HUES64 (cell line): Measurements from ENCODE around the gene CD44.
A peak's percentile ranks its signal among the peaks of the same experiment; 100 is the strongest.

Experiments
- H3K27ac ChIP-seq: 2 replicates; pipeline ENCODE4 v1.7.0; 2013; ENCODE audit warnings: low read depth, low read length, inconsistent platforms
- H3K27me3 ChIP-seq: 2 replicates; pipeline ENCODE4 v1.6.1; 2013; ENCODE audit warnings: mild to moderate bottlenecking, low read length; ENCODE audit not compliant: insufficient read depth
- H3K36me3 ChIP-seq: 2 replicates; pipeline ENCODE4 v1.6.1; 2013; ENCODE audit warnings: mild to moderate bottlenecking, low read length; ENCODE audit not compliant: insufficient read depth
- H3K4me1 ChIP-seq: 2 replicates; pipeline ENCODE4 v1.6.1; 2013; ENCODE audit warnings: mild to moderate bottlenecking, low read length, moderate library complexity; ENCODE audit not compliant: insufficient read depth
- H3K4me3 ChIP-seq: 2 replicates; pipeline ENCODE4 v1.5.1; 2013; ENCODE audit warnings: mild to moderate bottlenecking, low read length, moderate library complexity
- H3K9ac ChIP-seq: 2 replicates; pipeline ENCODE4 v1.6.1; 2013; ENCODE audit warnings: mild to moderate bottlenecking, low read depth, low read length
- H3K9me3 ChIP-seq: 2 replicates; pipeline ENCODE4 v1.6.1; 2013; ENCODE audit warnings: low read depth, low read length; ENCODE audit not compliant: insufficient read depth
- WGBS: fragments of 150-250, 120-280 bp; methylation state at CpG from one replicate; pipeline ENCODE4 v1.1.7; 2013; ENCODE audit warnings: missing lambda C conversion rate; 5-methylcytosine and 5-hydroxymethylcytosine counted together

CD44 gene

GRCh38 chr11:35151683-35152280 lies 12.8 kb downstream of the CD44 start:
- no peaks in the 10 kb centered on the region for H3K36me3 ChIP-seq
- H3K27ac ChIP-seq, result peak overlapping the region; percentile 59; the same call in 1 of the 2 replicates
- H3K9ac ChIP-seq, result no peak overlapping the region
- H3K4me1 ChIP-seq, result peaks cover 28% of the 10 kb centered on the region
- WGBS, result 12% methylated on average over 3 of the region's 3 CpGs
- H3K27me3 ChIP-seq, result no peaks in the 10 kb centered on the region
- no peaks in the 10 kb centered on the region for H3K9me3 ChIP-seq
- H3K4me3 ChIP-seq, result no peak overlapping the region

GRCh38 chr11:35152575-35152974 lies 13.6 kb downstream of the CD44 start:
- Histone ChIP-seq H3K4me3 (no peak overlapping the region), H3K9ac (no peak overlapping the region), H3K27me3 (no peaks in the 10 kb centered on the region), H3K27ac (no peak overlapping the region), H3K4me1 (peaks cover 25% of the 10 kb centered on the region), H3K9me3 (no peaks in the 10 kb centered on the region), H3K36me3 (no peaks in the 10 kb centered on the region)
- 81% methylated on average over 3 of the region's 3 CpGs for WGBS

GRCh38 chr11:35153280-35153679 lies 14.3 kb downstream of the CD44 start:
- no peaks in the 10 kb centered on the region for H3K36me3 ChIP-seq
- H3K27me3 ChIP-seq, result no peaks in the 10 kb centered on the region
- WGBS, result 92% methylated on average over 2 of the region's 2 CpGs
- no peak overlapping the region for H3K27ac ChIP-seq
- H3K9me3 ChIP-seq, result no peaks in the 10 kb centered on the region
- peaks cover 29% of the 10 kb centered on the region for H3K4me1 ChIP-seq
- no peak overlapping the region for H3K9ac ChIP-seq
- H3K4me3 ChIP-seq, result no peak overlapping the region

- 100% methylated on average over 1 of the region's 1 CpG for WGBS
- peaks cover 36% of the 10 kb centered on the region for H3K4me1 ChIP-seq
Measured at GRCh38 chr11:35154952-35155351, 16.0 kb downstream of the CD44 start.

GRCh38 chr11:35155677-35156076 lies 16.7 kb downstream of the CD44 start:
- H3K4me3 ChIP-seq, result no peak overlapping the region
- 97% methylated on average over 5 of the region's 5 CpGs for WGBS
- H3K36me3 ChIP-seq, result no peaks in the 10 kb centered on the region
- H3K9ac ChIP-seq, result no peak overlapping the region
- no peaks in the 10 kb centered on the region for H3K9me3 ChIP-seq
- H3K4me1 ChIP-seq, result peaks cover 36% of the 10 kb centered on the region
- no peak overlapping the region for H3K27ac ChIP-seq
- H3K27me3 ChIP-seq, result no peaks in the 10 kb centered on the region

More at GRCh38 chr11:35154952-35155351, 16.0 kb downstream of the CD44 start:
- H3K9ac ChIP-seq, result no peak overlapping the region
- no peaks in the 10 kb centered on the region for H3K36me3 ChIP-seq
- no peaks in the 10 kb centered on the region for H3K27me3 ChIP-seq
- H3K4me3 ChIP-seq, result no peak overlapping the region
- H3K27ac ChIP-seq, result no peak overlapping the region
- H3K9me3 ChIP-seq, result no peaks in the 10 kb centered on the region

GRCh38 chr11:35157814-35158700 lies 19.1 kb downstream of the CD44 start:
- no peaks in the 10 kb centered on the region for H3K36me3 ChIP-seq
- H3K27me3 ChIP-seq, result no peaks in the 10 kb centered on the region
- no peak overlapping the region for H3K4me3 ChIP-seq
- H3K9me3 ChIP-seq, result no peaks in the 10 kb centered on the region
- no peak overlapping the region for H3K9ac ChIP-seq
- peaks cover 20% of the 10 kb centered on the region for H3K4me1 ChIP-seq
- H3K27ac ChIP-seq, result no peak overlapping the region
- WGBS, result 77% methylated on average over 12 of the region's 12 CpGs

- WGBS, result 87% methylated on average over 6 of the region's 6 CpGs
- Histone ChIP-seq H3K4me1 (peaks cover 28% of the 10 kb centered on the region), H3K27me3 (no peaks in the 10 kb centered on the region), H3K4me3 (no peak overlapping the region), H3K36me3 (no peaks in the 10 kb centered on the region), H3K9me3 (no peaks in the 10 kb centered on the region), H3K9ac (no peak overlapping the region), H3K27ac (no peak overlapping the region)
Measured at GRCh38 chr11:35158701-35159510, 19.9 kb downstream of the CD44 start.

- WGBS, result 90% methylated on average over 7 of the region's 7 CpGs
- no peak overlapping the region for H3K27ac ChIP-seq
- H3K9ac ChIP-seq, result no peak overlapping the region
- H3K9me3 ChIP-seq, result no peaks in the 10 kb centered on the region
- H3K27me3 ChIP-seq, result no peaks in the 10 kb centered on the region
- H3K4me3 ChIP-seq, result no peak overlapping the region
- H3K36me3 ChIP-seq, result no peaks in the 10 kb centered on the region
- peaks cover 29% of the 10 kb centered on the region for H3K4me1 ChIP-seq
Measured at GRCh38 chr11:35160246-35160824, 21.4 kb downstream of the CD44 start.

GRCh38 chr11:35160902-35161597 lies 22.1 kb downstream of the CD44 start:
- no peaks in the 10 kb centered on the region for H3K36me3 ChIP-seq
- no peaks in the 10 kb centered on the region for H3K9me3 ChIP-seq
- H3K9ac ChIP-seq, result no peak overlapping the region
- H3K27ac ChIP-seq, result no peak overlapping the region
- peaks cover 33% of the 10 kb centered on the region for H3K4me1 ChIP-seq
- WGBS, result 95% methylated on average over 3 of the region's 3 CpGs
- no peak overlapping the region for H3K4me3 ChIP-seq
- H3K27me3 ChIP-seq, result no peaks in the 10 kb centered on the region

GRCh38 chr11:35162745-35163144 lies 23.8 kb downstream of the CD44 start:
- H3K27ac ChIP-seq, result no peak overlapping the region
- H3K4me3 ChIP-seq, result no peak overlapping the region
- 100% methylated on average over 2 of the region's 2 CpGs for WGBS

More at GRCh38 chr11:35162745-35163144, 23.8 kb downstream of the CD44 start:
- Histone ChIP-seq H3K27me3 (no peaks in the 10 kb centered on the region), H3K4me1 (peaks cover 33% of the 10 kb centered on the region), H3K9ac (no peak overlapping the region), H3K36me3 (no peaks in the 10 kb centered on the region), H3K9me3 (no peaks in the 10 kb centered on the region)
